GM12872 (cell line): ENCODE data around the gene RNF130.

Source experiments
- CTCF ChIP-seq: IDR thresholded peaks from 3 replicates; pipeline ENCODE4 v1.5.1; 2011; ENCODE audit warnings: low read depth, mild to moderate bottlenecking, low read length, moderate library complexity; ENCODE audit not compliant: insufficient read depth

Gene RNF130

DNA sequence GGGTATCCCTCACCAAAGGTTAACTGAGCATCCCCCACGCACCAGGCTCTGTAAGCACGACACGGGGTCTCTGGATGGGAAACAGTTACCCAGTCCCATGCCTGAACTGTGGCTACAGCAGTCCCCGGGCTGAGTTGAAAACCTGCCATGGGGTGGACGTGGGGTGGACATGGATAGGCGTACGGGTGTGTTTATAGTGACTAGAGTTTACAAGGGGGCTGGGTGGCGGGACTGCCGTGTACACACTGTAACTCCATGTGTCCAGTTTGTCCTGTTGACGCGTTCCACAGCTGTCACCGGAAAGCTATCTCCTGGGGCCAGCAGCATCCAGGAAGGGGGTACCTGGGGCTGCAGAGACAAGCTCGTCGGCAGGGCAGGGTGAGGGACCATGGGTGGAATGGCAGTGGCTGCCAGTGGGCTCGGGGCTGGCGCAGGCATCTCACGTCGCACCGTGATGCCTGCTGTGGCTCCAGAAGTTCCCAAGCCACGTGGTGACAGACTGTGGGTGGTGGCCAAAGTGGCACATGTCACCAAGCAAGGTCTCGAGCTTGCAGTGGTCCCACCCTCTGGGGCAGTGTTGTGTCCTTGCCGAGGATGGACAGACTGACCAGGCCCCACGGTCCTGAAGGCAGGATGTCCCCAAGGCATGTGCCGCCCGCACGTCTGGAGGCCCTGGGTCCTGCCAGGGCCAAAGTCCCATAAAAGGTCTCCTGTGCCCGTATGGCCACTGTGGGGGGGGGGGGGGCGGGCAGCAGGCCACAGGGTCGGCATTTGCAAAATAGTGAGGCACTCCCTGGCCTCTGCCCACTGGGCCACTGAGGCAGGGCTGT lies 29.3 kb upstream of the RNF130 start:
- no peak for TF ChIP-seq CTCF

DNA sequence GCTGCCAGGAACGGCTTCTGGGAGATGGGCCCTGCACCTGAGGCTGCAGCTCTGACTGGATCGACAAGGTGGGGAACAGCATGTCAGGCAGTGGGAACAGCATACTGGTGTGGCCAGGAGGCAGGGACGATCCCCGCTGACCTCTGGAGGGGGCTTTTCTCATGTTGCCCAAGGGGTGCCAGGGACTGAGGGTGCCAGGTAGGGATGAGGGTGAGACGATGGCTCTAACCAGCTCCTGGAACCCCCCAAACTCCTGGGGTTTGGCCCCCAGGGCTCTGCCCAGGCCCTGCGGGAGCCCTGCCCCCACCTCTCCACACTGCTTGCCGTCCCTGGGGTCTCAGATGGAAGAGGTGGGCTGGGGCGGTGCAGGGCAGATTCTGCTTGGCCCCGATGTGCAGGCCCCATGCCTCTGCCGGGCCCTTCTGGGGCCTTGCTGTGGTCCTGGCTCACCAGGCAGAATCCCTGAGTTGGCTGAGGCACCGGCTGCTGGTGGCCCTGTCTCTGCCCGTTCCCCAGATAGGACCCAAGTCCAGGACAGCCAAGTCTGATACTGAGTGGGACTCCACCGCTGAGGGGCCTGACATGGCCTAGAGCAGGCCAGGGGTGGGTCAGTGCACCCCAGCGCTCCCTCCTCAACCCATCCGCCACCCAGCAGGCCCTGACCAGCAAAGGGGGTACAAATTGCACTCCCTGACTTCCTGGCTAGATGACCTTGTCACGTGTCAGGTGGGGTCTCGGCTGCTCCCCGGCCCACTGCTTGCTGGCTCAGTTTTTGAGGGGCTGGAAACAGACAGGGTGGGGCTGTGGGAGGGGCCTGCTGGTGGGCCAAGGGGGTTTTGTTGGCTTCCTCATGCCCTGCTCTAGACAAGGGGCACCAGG lies 28.4 kb upstream of the RNF130 start:
- TF ChIP-seq CTCF: no peak

DNA sequence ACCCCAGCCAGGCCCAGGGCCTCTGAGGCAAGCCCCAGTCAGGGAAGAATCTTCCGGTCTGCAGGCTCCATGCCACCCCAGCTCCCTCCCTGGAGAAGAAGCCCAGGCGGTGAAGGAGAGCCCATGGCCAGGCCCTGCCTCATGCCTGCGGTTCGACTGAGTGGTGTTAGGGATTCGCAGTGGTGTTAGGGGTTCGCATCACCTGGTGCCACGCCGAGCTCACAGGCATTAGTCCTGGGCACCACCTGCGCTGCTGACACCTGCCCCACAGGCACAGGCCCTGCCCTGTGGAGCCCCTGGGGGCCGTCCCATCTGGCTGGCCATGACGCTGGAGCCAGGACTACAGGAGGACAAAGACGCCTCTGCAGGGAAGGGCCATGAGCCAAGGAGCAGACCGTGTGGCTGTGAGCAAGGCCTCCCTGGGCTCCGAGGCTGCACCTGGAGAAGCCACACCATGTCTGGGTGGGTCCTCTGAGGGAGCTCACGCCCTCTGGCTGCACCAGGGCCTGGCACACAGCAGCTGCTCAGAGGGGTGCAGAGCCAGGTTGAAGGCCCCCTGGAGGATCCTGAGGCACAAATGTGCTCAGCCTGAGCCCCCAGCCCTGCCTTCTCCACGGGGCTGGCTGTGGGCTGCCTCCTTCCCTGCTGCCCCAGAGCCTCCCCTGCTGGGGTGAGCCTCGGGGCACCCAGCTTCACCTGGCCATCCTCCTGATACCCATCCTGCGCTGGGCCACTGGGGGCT lies 27.6 kb upstream of the RNF130 start:
- no peak for TF ChIP-seq CTCF

GRCh38 chr5:180098526-180098925 lies 27.0 kb upstream of the RNF130 start:
- no peak for TF ChIP-seq CTCF

DNA sequence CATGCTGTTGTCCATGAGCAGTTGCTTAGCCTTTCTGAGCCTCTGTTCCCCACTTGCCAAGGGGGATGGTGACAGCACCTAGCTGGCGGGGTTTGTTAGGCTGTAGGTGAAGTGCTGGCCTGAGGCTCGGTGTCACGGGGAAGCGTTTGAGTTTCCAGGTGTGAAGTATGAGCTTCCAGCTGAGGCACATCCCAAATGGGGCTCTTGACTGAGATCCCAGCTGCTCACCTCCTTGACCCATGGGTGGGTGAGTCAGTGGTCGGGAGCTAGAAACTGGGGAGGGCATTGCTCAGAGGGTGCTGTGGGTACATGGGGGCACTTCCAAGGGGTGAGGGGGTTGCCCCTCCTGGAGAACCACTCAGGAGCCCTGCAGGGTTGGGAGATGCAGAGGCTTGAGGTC lies 26.4 kb upstream of the RNF130 start:
- TF ChIP-seq CTCF: no peak

GRCh38 chr5:180097163-180097894 lies 25.8 kb upstream of the RNF130 start:
- no peak for TF ChIP-seq CTCF
